ENCODE measurements around the gene MYO10.

Gene MYO10

GRCh38 chr5:16920109-16920816 is 15.8 kb downstream of the MYO10 start:
- no peak overlapping the region for H3K4me3 ChIP-seq (ENCODE audit: low read depth, low read length)
- DNase-seq (ENCODE audit: low read depth): no peak

- H3K4me3 ChIP-seq (ENCODE audit: low read depth, low read length): no peak overlapping the region
- no peak for DNase-seq (ENCODE audit: low read depth)
Observed at GRCh38 chr5:16918891-16919671, 17.0 kb downstream of the MYO10 start.

GRCh38 chr5:16918156-16918555 is 17.9 kb downstream of the MYO10 start:
- H3K4me3 ChIP-seq (ENCODE audit: low read depth, low read length): no peak overlapping the region
- no peak for DNase-seq (ENCODE audit: low read depth)

- no peak overlapping the region for H3K4me3 ChIP-seq (ENCODE audit: low read depth, low read length)
Observed at GRCh38 chr5:16916262-16916878, 19.7 kb downstream of the MYO10 start.

GRCh38 chr5:16914584-16914983 is 21.5 kb downstream of the MYO10 start:
- DNase-seq (ENCODE audit: low read depth): no peak
- no peak overlapping the region for H3K4me3 ChIP-seq (ENCODE audit: low read depth, low read length)

More at GRCh38 chr5:16916262-16916878, 19.7 kb downstream of the MYO10 start:
- peak; percentile 88 for DNase-seq (ENCODE audit: low read depth)

GRCh38 chr5:16914108-16914435 is 22.0 kb downstream of the MYO10 start:
- no peak for DNase-seq (ENCODE audit: low read depth)
- no peak overlapping the region for H3K4me3 ChIP-seq (ENCODE audit: low read depth, low read length)

GRCh38 chr5:16913187-16914107 is 22.6 kb downstream of the MYO10 start:
- no peak overlapping the region for H3K4me3 ChIP-seq (ENCODE audit: low read depth, low read length)
- DNase-seq (ENCODE audit: low read depth): no peak

- no peak overlapping the region for H3K4me3 ChIP-seq (ENCODE audit: low read depth, low read length)
- no peak for DNase-seq (ENCODE audit: low read depth)
Observed at GRCh38 chr5:16912080-16912479, 24.0 kb downstream of the MYO10 start.

GRCh38 chr5:16909464-16909863 is 26.6 kb downstream of the MYO10 start:
- DNase-seq (ENCODE audit: low read depth): peak; percentile 79
- H3K4me3 ChIP-seq (ENCODE audit: low read depth, low read length): no peak overlapping the region

GRCh38 chr5:16907270-16907669 is 28.8 kb downstream of the MYO10 start:
- H3K4me3 ChIP-seq (ENCODE audit: low read depth, low read length): no peak overlapping the region

GRCh38 chr5:16906255-16906654 is 29.8 kb downstream of the MYO10 start:
- no peak for DNase-seq (ENCODE audit: low read depth)
- H3K4me3 ChIP-seq (ENCODE audit: low read depth, low read length): no peak overlapping the region

More at GRCh38 chr5:16907270-16907669, 28.8 kb downstream of the MYO10 start:
- no peak for DNase-seq (ENCODE audit: low read depth)

GRCh38 chr5:16903480-16904300 is 32.4 kb downstream of the MYO10 start:
- H3K4me3 ChIP-seq (ENCODE audit: low read depth, low read length): no peak overlapping the region
- no peak for DNase-seq (ENCODE audit: low read depth)

GRCh38 chr5:16902846-16903245 is 33.2 kb downstream of the MYO10 start:
- DNase-seq (ENCODE audit: low read depth): peak; percentile 61
- H3K4me3 ChIP-seq (ENCODE audit: low read depth, low read length): no peak overlapping the region

- no peak overlapping the region for H3K4me3 ChIP-seq (ENCODE audit: low read depth, low read length)
- no peak for DNase-seq (ENCODE audit: low read depth)
Observed at GRCh38 chr5:16901021-16901644, 35.0 kb downstream of the MYO10 start.

- DNase-seq (ENCODE audit: low read depth): no peak
- no peak overlapping the region for H3K4me3 ChIP-seq (ENCODE audit: low read depth, low read length)
Observed at GRCh38 chr5:16899171-16899570, 36.9 kb downstream of the MYO10 start.

- H3K4me3 ChIP-seq (ENCODE audit: low read depth, low read length): no peak overlapping the region
- no peak for DNase-seq (ENCODE audit: low read depth)
Observed at GRCh38 chr5:16897800-16898199, 38.3 kb downstream of the MYO10 start.

GRCh38 chr5:16897284-16897704 is 38.8 kb downstream of the MYO10 start:
- DNase-seq (ENCODE audit: low read depth): no peak
- H3K4me3 ChIP-seq (ENCODE audit: low read depth, low read length): no peak overlapping the region

- no peak for DNase-seq (ENCODE audit: low read depth)
Observed at GRCh38 chr5:16896767-16897166, 39.3 kb downstream of the MYO10 start.

More at GRCh38 chr5:16896767-16897166, 39.3 kb downstream of the MYO10 start:
- no peak overlapping the region for H3K4me3 ChIP-seq (ENCODE audit: low read depth, low read length)
